K562 (cell line): ENCODE results near the gene STMN3. TPM values are rescaled to one million over a fixed set of nuclear protein-coding genes. Genes with fewer than 3 reads are reported as not detected.

Source experiments
- AFF4 ChIP-seq: sonication (generic); formaldehyde crosslinking; IDR thresholded peaks from 2 replicates; pipeline ENCODE4 v1.8.0; 2023; ENCODE audit warnings: mild to moderate bottlenecking, missing genetic modification reagents
- ARID4B ChIP-seq: sonication (generic); formaldehyde crosslinking; IDR thresholded peaks from 2 replicates; pipeline ENCODE4 v1.8.0; 2022; ENCODE audit warnings: mild to moderate bottlenecking, missing genetic modification reagents
- EGR1 ChIP-seq: fragments of 450-650 bp; conservative IDR thresholded peaks from 2 replicates; pipeline ENCODE4 v1.6.1; 2017; ENCODE audit warnings: mild to moderate bottlenecking
- EP400 ChIP-seq: fragments of 450-650 bp; IDR thresholded peaks from 2 replicates; pipeline ENCODE4 v1.6.1; 2017; ENCODE audit warnings: antibody characterized with exemption, mild to moderate bottlenecking, moderate library complexity
- ETV5 ChIP-seq: sonication (generic); formaldehyde crosslinking; IDR thresholded peaks from 2 replicates; pipeline ENCODE4 v1.4.0; 2020; ENCODE audit warnings: low read depth, mild to moderate bottlenecking, missing genetic modification reagents
- HMGN3 ChIP-seq: IDR thresholded peaks from 2 replicates; pipeline ENCODE4 v1.6.1; 2011; ENCODE audit warnings: borderline replicate concordance, low read depth, mild to moderate bottlenecking, mixed read lengths, low read length; ENCODE audit not compliant: insufficient read length; ENCODE audit errors: extremely low read depth
- KDM4B ChIP-seq, 2 experiments: fragments of 450-650 bp in 1 of 2; sonication (generic) in 1 of 2; IDR thresholded peaks; 2 replicates each; pipeline ENCODE4 v1.6.1; 2016 to 2017; ENCODE audit warnings: borderline replicate concordance in 2 of 2, antibody characterized with exemption in 1 of 2, low read depth in 1 of 2, mild to moderate bottlenecking in 1 of 2
- NONO ChIP-seq, 2 experiments: fragments of 200-400 bp in 1 of 2; fragments of 450-650 bp in 1 of 2; formaldehyde crosslinking in 1 of 2; IDR thresholded peaks; 2 replicates each; pipeline ENCODE4 v1.6.1; 2017; ENCODE audit warnings: low read depth in 2 of 2, mild to moderate bottlenecking in 2 of 2, moderate library complexity in 2 of 2, low read length in 1 of 2
- RB1 ChIP-seq: fragments of 450-650 bp; IDR thresholded peaks from 2 replicates; pipeline ENCODE4 v1.6.1; 2017; ENCODE audit warnings: low read depth, mild to moderate bottlenecking
- SIN3B ChIP-seq: fragments of 450-650 bp; IDR thresholded peaks from 2 replicates; pipeline ENCODE4 v1.6.1; 2017; ENCODE audit warnings: low read depth, mild to moderate bottlenecking, moderate library complexity
- SOX6 ChIP-seq: fragments of 450-650 bp; IDR thresholded peaks from 2 replicates; pipeline ENCODE4 v1.6.1; 2014; ENCODE audit warnings: mild to moderate bottlenecking
- SRSF3 ChIP-seq: fragments of 200-400 bp; formaldehyde crosslinking; IDR thresholded peaks from 2 replicates; pipeline ENCODE4 v1.6.1; 2016; ENCODE audit warnings: mild to moderate bottlenecking, low read length, moderate library complexity; ENCODE audit not compliant: insufficient read depth
- SUPT5H ChIP-seq: fragments of 450-650 bp; IDR thresholded peaks from 2 replicates; pipeline ENCODE4 v1.6.1; 2016
- TARDBP ChIP-seq: fragments of 450-650 bp; IDR thresholded peaks from 2 replicates; pipeline ENCODE4 v1.6.1; 2016
- ZNF140 ChIP-seq: fragments of 250-450 bp; sonication (Bioruptor Pico); IDR thresholded peaks from 2 replicates; pipeline ENCODE4 v1.8.0; 2021; ENCODE audit warnings: moderate library complexity, mild to moderate bottlenecking, inconsistent platforms
- polyA plus RNA-seq, 8 experiments: library from polyadenylated mRNA; depleted of rRNA in 4 of 8; stranded (reverse) in 5 of 8; unstranded in 3 of 8; fragments of >200 nt; fragmentation: Nextera tagmentation in 2 of 8; fragmentation: Illumina TruSeq in 1 of 8; extraction: Ambion mirVana in 2 of 8; extraction: Trizol in 1 of 8; gene quantifications; 2 replicates each; pipeline versions ENCODE4 v1.2.1 to v1.2.3, GENCODE V29; 2011 to 2014; ENCODE audit warnings: inconsistent platforms in 1 of 8, missing spikeins in 1 of 8
- total RNA-seq, 7 experiments: library from RNA; depleted of rRNA in 6 of 7; stranded (reverse); fragments of >200 nt in 6 of 7; fragmentation: Illumina TruSeq in 2 of 7; extraction: Trizol in 2 of 7; gene quantifications; 2 replicates each; pipeline versions ENCODE4 v1.2.1 to v1.2.3, GENCODE V29; 2011 to 2021; ENCODE audit warnings: low replicate concordance in 1 of 7
- TF ChIP-seq, protein P1 (sequence below), 2 experiments: IDR thresholded peaks; 2 replicates each; pipeline ENCODE4 v1.6.1; 2011; ENCODE audit warnings: borderline replicate concordance in 1 of 2, control low read depth in 1 of 2, low read depth in 1 of 2, low read length in 1 of 2, mild to moderate bottlenecking in 1 of 2, mixed read lengths in 1 of 2, moderate library complexity in 1 of 2; ENCODE audit not compliant: insufficient read depth in 1 of 2, insufficient read length in 1 of 2, poor library complexity in 1 of 2, severe bottlenecking in 1 of 2; ENCODE audit errors: extremely low read depth in 1 of 2

Gene STMN3
- total and polyA plus RNA-seq, 9 of the 15 experiments (the other 6 are each of a cell fraction or from before 2014, with no cell fraction given) = 0.70 to 65.6 (median 29.4) TPM

DNA sequence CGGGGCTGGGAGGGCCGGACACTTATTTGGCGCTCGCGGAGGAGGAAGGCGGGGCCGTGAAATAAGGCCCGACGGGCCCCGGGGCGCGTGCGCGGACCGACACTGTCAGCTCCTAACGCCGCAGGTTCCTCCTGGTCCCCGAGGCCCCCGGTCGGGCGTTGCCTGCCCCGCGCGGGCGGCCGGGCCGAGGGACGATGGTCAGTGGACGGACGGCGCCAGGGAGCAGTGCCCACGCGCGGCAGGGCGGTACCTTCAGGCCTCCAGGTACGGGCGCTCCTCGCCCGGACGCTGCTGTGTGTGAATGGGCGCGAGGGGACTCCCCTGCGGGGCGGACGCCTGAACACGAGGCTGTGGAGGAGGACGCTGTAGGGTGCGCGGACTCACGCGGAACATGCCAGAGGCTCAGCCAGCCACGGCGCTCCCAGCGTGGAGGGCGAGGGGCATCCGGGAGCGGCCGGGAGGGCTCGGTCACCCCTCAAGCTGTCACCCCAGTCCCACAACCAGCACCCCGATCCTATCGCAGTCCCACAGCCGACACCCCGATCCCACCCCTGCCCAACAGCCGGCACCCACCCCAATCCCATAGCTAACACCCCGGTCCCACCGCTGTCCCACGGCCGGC, 26.0 kb downstream of the STMN3 start (continued):
- TF ChIP-seq ARID4B (CRISPR knock-in tag) = peak; percentile 85
- TF ChIP-seq, protein P1, sequence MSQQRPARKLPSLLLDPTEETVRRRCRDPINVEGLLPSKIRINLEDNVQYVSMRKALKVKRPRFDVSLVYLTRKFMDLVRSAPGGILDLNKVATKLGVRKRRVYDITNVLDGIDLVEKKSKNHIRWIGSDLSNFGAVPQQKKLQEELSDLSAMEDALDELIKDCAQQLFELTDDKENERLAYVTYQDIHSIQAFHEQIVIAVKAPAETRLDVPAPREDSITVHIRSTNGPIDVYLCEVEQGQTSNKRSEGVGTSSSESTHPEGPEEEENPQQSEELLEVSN (IDR thresholded peaks at IDR 0.05; ENCODE audit: borderline replicate concordance in 1 of 2, extremely low read depth in 1 of 2, insufficient read depth in 1 of 2, insufficient read length in 1 of 2, low read depth in 1 of 2, low read length in 1 of 2, poor library complexity in 1 of 2, severe bottlenecking in 1 of 2) = peak in 1 of 2 experiments; percentile 65
- no peak for TF ChIP-seq ZNF140 (CRISPR knock-in tag)
- peak; percentile 70 for TF ChIP-seq EGR1
- TF ChIP-seq AFF4 = peak; percentile 80; the same call in 1 of the 2 replicates
- TF ChIP-seq RB1 = peak; percentile 84
- peak in 1 of 2 experiments; percentile 63; a peak in 1 of 4 replicates for TF ChIP-seq KDM4B (IDR thresholded peaks at IDR 0.05; ENCODE audit: borderline replicate concordance in 2 of 2, low read depth in 1 of 2)
- peak; percentile 56; the same call in 1 of the 2 replicates for TF ChIP-seq ETV5 (CRISPR knock-in tag)
- peak; percentile 16 for TF ChIP-seq HMGN3
- 0 out of 4 replicates have a peak, but pooled peaks of 1 of the 2 experiments have one; percentile 23 for TF ChIP-seq NONO (IDR thresholded peaks at IDR 0.05; ENCODE audit: low read depth in 2 of 2, low read length in 1 of 2)
- peak; percentile 41; the same call in 1 of the 2 replicates for TF ChIP-seq SOX6
- peak; percentile 43; the same call in 1 of the 2 replicates for TF ChIP-seq SIN3B
- TF ChIP-seq TARDBP = peak; percentile 87; the same call in 1 of the 2 replicates
- no peak for TF ChIP-seq SRSF3
- TF ChIP-seq EP400 = peak; percentile 83; the same call in 1 of the 2 replicates
- peak; percentile 90 for TF ChIP-seq SUPT5H
